ENCODE results near the gene KCNH1.

- TF ChIP-seq CTCF (IDR thresholded peaks at IDR 0.05; ENCODE audit: poor library complexity) (no peak), EZH2phosphoT487 (IDR thresholded peaks at IDR 0.05; ENCODE audit: low read depth, severe bottlenecking, unreplicated experiment) (no peak)
These were observed 22.6 kb downstream of the KCNH1 start for GRCh38 chr1:211111351-211111750.
